CD4-positive, alpha-beta T cell (primary cell): ENCODE data around the gene LSM3. TPM values are rescaled to one million over a fixed set of nuclear protein-coding genes. Genes with fewer than 3 reads are reported as not detected.

ENCODE experiments used
- ATAC-seq: fragments of 200-7000 bp; cut with Tn5 transposase; one replicate; pipeline ENCODE4 v1.10.0; 2022; ENCODE audit warnings: mild to moderate bottlenecking; ENCODE audit not compliant: poor library complexity
- CTCF ChIA-PET: fragments of 350-600 bp; sonication (Branson Sonifier 250); formaldehyde crosslinking; loops from one replicate; lab custom pipeline; 2021; ENCODE audit warnings: antibody characterized with exemption, inconsistent platforms; lab: Charles Lee
- POLR2A ChIA-PET: fragments of 350-600 bp; sonication (Branson Sonifier 250); formaldehyde crosslinking; loops from one replicate; lab custom pipeline; 2021; ENCODE audit warnings: antibody characterized with exemption, inconsistent platforms; lab: Charles Lee
- DNase-seq, 14 experiments: peaks; one replicate each; pipeline ENCODE4 v3.0.0-alpha.2; 2013 to 2020; ENCODE audit warnings: mixed read lengths in 2 of 14
- H3K27ac ChIP-seq, 2 donors: one replicate each; pipeline versions ENCODE4 v1.5.1 to v1.7.0; 2013; ENCODE audit warnings: low read length in 2 of 2, low read depth in 1 of 2, mild to moderate bottlenecking in 1 of 2
- H3K27me3 ChIP-seq, 2 experiments: 1 replicate in 1 of 2; 2 replicates in 1 of 2; pipeline versions ENCODE4 v1.6.1 to v1.7.0; 2013; ENCODE audit warnings: low read length in 2 of 2, control low read depth in 1 of 2, mild to moderate bottlenecking in 1 of 2, moderate library complexity in 1 of 2; ENCODE audit not compliant: insufficient read depth in 2 of 2, control insufficient read depth in 1 of 2
- H3K36me3 ChIP-seq: one replicate; pipeline ENCODE4 v1.6.1; 2013; ENCODE audit warnings: low read length, control low read depth; ENCODE audit not compliant: insufficient read depth
- H3K4me1 ChIP-seq: one replicate; pipeline ENCODE4 v1.6.1; 2013; ENCODE audit warnings: low read length, control low read depth; ENCODE audit not compliant: insufficient read depth
- H3K4me3 ChIP-seq: one replicate; pipeline ENCODE4 v1.5.1; 2013; ENCODE audit warnings: mild to moderate bottlenecking, low read length, moderate library complexity
- H3K9me3 ChIP-seq, 2 experiments: 1 replicate in 1 of 2; 2 replicates in 1 of 2; pipeline versions ENCODE4 v1.6.1 to v1.7.0; 2013; ENCODE audit warnings: low read length in 2 of 2, mild to moderate bottlenecking in 2 of 2, control low read depth in 1 of 2, moderate library complexity in 1 of 2; ENCODE audit not compliant: control insufficient read depth in 1 of 2, insufficient read depth in 1 of 2
- H3K27ac Mint-ChIP-seq: one replicate; pipeline ENCODE4 v1.8.0; 2020; ENCODE audit warnings: mixed read lengths
- H3K27me3 Mint-ChIP-seq: one replicate; pipeline ENCODE4 v1.8.0; 2021; ENCODE audit warnings: mixed read lengths
- H3K36me3 Mint-ChIP-seq: one replicate; pipeline ENCODE4 v1.8.0; 2021; ENCODE audit warnings: low read depth, mixed read lengths
- H3K4me1 Mint-ChIP-seq: one replicate; pipeline ENCODE4 v1.8.0; 2021; ENCODE audit warnings: low read depth, mixed read lengths
- H3K4me3 Mint-ChIP-seq: one replicate; pipeline ENCODE4 v1.8.0; 2020; ENCODE audit warnings: mild to moderate bottlenecking, mixed read lengths
- H3K9me3 Mint-ChIP-seq: one replicate; pipeline ENCODE4 v1.8.0; 2020; ENCODE audit warnings: mixed read lengths
- CTCF ChIP-seq: fragments of 200-600 bp; IDR thresholded peaks from one replicate; pipeline ENCODE4 v1.8.0; 2022; ENCODE audit warnings: antibody characterized with exemption, mild to moderate bottlenecking
- intact Hi-C, 2 experiments: fragments of 100-400 bp; cut with DNase I in 1 of 2; cut with micrococcal nuclease in 1 of 2; formaldehyde crosslinking; loops; one replicate each; pipeline versions ENCODE4 v1.15.1 to v1.9.0; 2023 to 2025; cut with DNase I, micrococcal nuclease
- total RNA-seq, 174 experiments: library from RNA in 2 of 174; stranded (reverse) in 2 of 174; gene quantifications; one replicate each; pipeline ENCODE4 v1.2.3 and lab custom pipeline; 2021 to 2026

Gene LSM3
- total RNA-seq, 2 experiments from 2014 or later, result 6.5 to 6.9 TPM

- peak in 2 of 14 experiments; percentile 34 to 45 for DNase-seq
- ChIA-PET CTCF (interaction anchor here (0.6 to 5.9 kb wide), 7 partner anchors 16 to 249 kb away, joined by 3 to 44 read pairs (median 4); partner anchors contain the start of genes CHCHD4, LSM3, TMEM43 and XPC), POLR2A (interaction anchor here (1.7 to 8.7 kb wide), 4 partner anchors 21 to 255 kb away, joined by 6 to 106 read pairs (median 58); partner anchors contain the start of genes CHCHD4, LSM3, TMEM43 and XPC)
- Histone ChIP-seq H3K36me3 (peaks cover 59% of the 10 kb centered on the region), H3K4me3 (no peak overlapping the region), H3K27me3 (no peaks in the 10 kb centered on the region), H3K9me3 (no peaks in the 10 kb centered on the region), H3K27ac (peak overlapping the region; percentile 93 to 98), H3K4me1 (peaks cover 57% of the 10 kb centered on the region)
- intact Hi-C loops, result loop anchor here in 1 of 2 experiments (2.0 to 10.0 kb wide), 3 partner anchors 29 to 949 kb away; partner anchors contain the start of gene RBSN
- Mint-ChIP-seq H3K36me3 (peaks cover 80% of the 10 kb centered on the region), H3K9me3 (no peaks in the 10 kb centered on the region), H3K27me3 (no peaks in the 10 kb centered on the region), H3K4me1 (peaks cover 52% of the 10 kb centered on the region), H3K27ac (peak overlapping the region; percentile 96), H3K4me3 (no peak overlapping the region)
- TF ChIP-seq CTCF, result no peak
- ATAC-seq, result no peak
These were observed 32.8 kb upstream of the LSM3 start for GRCh38 chr3:14145670-14146380.

DNA sequence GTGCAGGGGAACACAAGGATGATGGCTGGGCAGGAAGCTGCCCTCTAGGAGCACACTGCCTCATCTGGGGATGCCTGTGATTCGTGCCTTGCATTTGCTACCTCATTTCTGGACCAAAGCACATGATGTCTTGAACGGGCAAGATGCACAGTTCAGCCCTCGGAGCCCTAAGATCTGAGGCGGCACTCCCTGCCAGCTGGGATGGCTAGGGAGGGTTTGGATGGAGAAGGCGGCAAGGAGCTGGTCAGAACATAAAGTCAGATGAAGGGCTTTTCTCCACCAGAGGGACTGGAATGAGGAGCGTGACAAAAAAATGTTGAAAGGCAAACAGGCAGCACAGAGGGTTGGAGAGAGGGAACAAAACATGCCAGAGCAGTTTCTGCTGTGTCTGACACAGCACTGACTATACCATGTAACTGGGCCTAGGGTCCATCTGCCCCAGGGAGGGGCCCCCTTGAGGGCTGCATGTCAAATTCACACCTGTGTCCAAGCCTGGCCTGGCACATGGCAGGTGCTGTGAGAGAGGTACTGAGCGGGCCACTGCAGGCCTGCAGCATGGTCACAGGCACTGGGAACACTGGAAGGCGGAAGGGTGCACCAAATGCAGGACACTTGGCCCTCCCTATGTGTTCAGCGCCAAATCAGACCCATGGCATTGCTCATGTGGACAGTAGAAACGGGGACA, 32.1 kb upstream of the LSM3 start:
- H3K4me3 ChIP-seq, result no peak overlapping the region
- no peaks in the 10 kb centered on the region for H3K27me3 ChIP-seq
- CTCF ChIA-PET, result interaction anchor here (0.6 to 5.9 kb wide), 3 partner anchors 22 to 250 kb away, joined by 3 to 44 read pairs (median 3); partner anchors contain the start of genes CHCHD4 and TMEM43
- no peak for TF ChIP-seq CTCF
- peak overlapping the region; percentile 29 to 93 for H3K27ac ChIP-seq
- no peaks in the 10 kb centered on the region for H3K9me3 ChIP-seq
- POLR2A ChIA-PET, result interaction anchor here (4.4 to 8.7 kb wide), 3 partner anchors 22 to 32 kb away, joined by 33 to 106 read pairs (median 84); partner anchors contain the start of genes CHCHD4, LSM3, TMEM43 and XPC
- intact Hi-C loops, result loop anchor here in 1 of 2 experiments (5.0 to 10.0 kb wide), 2 partner anchors 281 to 948 kb away; partner anchors contain the start of gene RBSN
- H3K4me1 Mint-ChIP-seq, result peaks cover 45% of the 10 kb centered on the region
- DNase-seq, result no peak
- no peaks in the 10 kb centered on the region for H3K9me3 Mint-ChIP-seq
- H3K36me3 ChIP-seq, result peaks cover 60% of the 10 kb centered on the region
- no peaks in the 10 kb centered on the region for H3K27me3 Mint-ChIP-seq
- H3K4me1 ChIP-seq, result peaks cover 50% of the 10 kb centered on the region
- H3K36me3 Mint-ChIP-seq, result peaks cover 82% of the 10 kb centered on the region
- no peak for ATAC-seq
- peak overlapping the region; percentile 96 for H3K27ac Mint-ChIP-seq
- no peak overlapping the region for H3K4me3 Mint-ChIP-seq

- Mint-ChIP-seq H3K27me3 (no peaks in the 10 kb centered on the region), H3K4me1 (peaks cover 40% of the 10 kb centered on the region), H3K9me3 (no peaks in the 10 kb centered on the region), H3K4me3 (peak overlapping the region; percentile 36), H3K36me3 (peaks cover 78% of the 10 kb centered on the region), H3K27ac (peak overlapping the region; percentile 96)
- H3K36me3 ChIP-seq, result peaks cover 60% of the 10 kb centered on the region
- H3K9me3 ChIP-seq, result no peaks in the 10 kb centered on the region
- no peak overlapping the region for H3K27ac ChIP-seq
- no peak for DNase-seq
- intact Hi-C loops, result loop anchor here in 1 of 2 experiments (5.0 to 10.0 kb wide), 2 partner anchors 280 to 948 kb away; partner anchors contain the start of gene RBSN
- H3K4me3 ChIP-seq, result no peak overlapping the region
- no peak for TF ChIP-seq CTCF
- ChIA-PET POLR2A (interaction anchor here (8.7 kb wide), 1 partner anchor 32 kb away, joined by 106 read pairs; the partner anchor contains the start of genes LSM3 and XPC), CTCF (interaction anchor here (5.9 kb wide), 1 partner anchor 23 kb away, joined by 44 read pairs; the partner anchor contains the start of genes CHCHD4 and TMEM43)
- no peaks in the 10 kb centered on the region for H3K27me3 ChIP-seq
- peaks cover 45% of the 10 kb centered on the region for H3K4me1 ChIP-seq
- no peak for ATAC-seq
These were observed 31.6 kb upstream of the LSM3 start for GRCh38 chr3:14147066-14147435.
